WI38 (cell line): Measurements from ENCODE around the gene THEM5.

Source experiments
- H3K4me3 ChIP-seq: 2 replicates; pipeline ENCODE4 v1.5.1; 2011; ENCODE audit warnings: low read depth, mild to moderate bottlenecking, control low read depth, low read length
- CTCF ChIP-seq: IDR thresholded peaks from 2 replicates; pipeline ENCODE4 v1.5.1; 2012; ENCODE audit warnings: low read depth, mild to moderate bottlenecking, control low read depth, low read length

The THEM5 gene

GRCh38 chr1:151798571-151798970 lies 54.9 kb downstream of the THEM5 start:
- TF ChIP-seq CTCF = no peak
- H3K4me3 ChIP-seq = no peak overlapping the region
